Measurements from ENCODE around the gene ADAMTS8.

ADAMTS8 gene

GRCh38 chr11:130418210-130418609, 10.2 kb downstream of the ADAMTS8 start:
- no peak for DNase-seq

GRCh38 chr11:130416906-130417305, 11.5 kb downstream of the ADAMTS8 start:
- DNase-seq, result no peak

- DNase-seq, result no peak
These were observed 11.9 kb downstream of the ADAMTS8 start for GRCh38 chr11:130416530-130416882.

- no peak for DNase-seq
These were observed 12.5 kb downstream of the ADAMTS8 start for GRCh38 chr11:130415731-130416529.

GRCh38 chr11:130414107-130415080, 14.0 kb downstream of the ADAMTS8 start:
- no peak for DNase-seq

GRCh38 chr11:130413405-130414106, 14.9 kb downstream of the ADAMTS8 start:
- no peak for DNase-seq

GRCh38 chr11:130411223-130411622, 17.2 kb downstream of the ADAMTS8 start:
- DNase-seq, result no peak

GRCh38 chr11:130409594-130410388, 18.6 kb downstream of the ADAMTS8 start:
- DNase-seq, result no peak

GRCh38 chr11:130408901-130409300, 19.5 kb downstream of the ADAMTS8 start:
- no peak for DNase-seq

GRCh38 chr11:130408401-130408890, 20.0 kb downstream of the ADAMTS8 start:
- no peak for DNase-seq

GRCh38 chr11:130407978-130408377, 20.4 kb downstream of the ADAMTS8 start:
- no peak for DNase-seq

- DNase-seq, result no peak
These were observed 23.0 kb downstream of the ADAMTS8 start for GRCh38 chr11:130405428-130405827.

GRCh38 chr11:130404727-130405126, 23.7 kb downstream of the ADAMTS8 start:
- no peak for DNase-seq

GRCh38 chr11:130403967-130404366, 24.4 kb downstream of the ADAMTS8 start:
- DNase-seq, result no peak

GRCh38 chr11:130403271-130403804, 25.1 kb downstream of the ADAMTS8 start:
- no peak for DNase-seq

GRCh38 chr11:130402570-130402969, 25.8 kb downstream of the ADAMTS8 start:
- DNase-seq, result no peak

- DNase-seq, result no peak
These were observed 27.5 kb downstream of the ADAMTS8 start for GRCh38 chr11:130400781-130401483.

- no peak for DNase-seq
These were observed 29.2 kb downstream of the ADAMTS8 start for GRCh38 chr11:130399196-130399595.

- no peak for DNase-seq
These were observed 30.6 kb downstream of the ADAMTS8 start for GRCh38 chr11:130397780-130398179.

- no peak for DNase-seq
These were observed 31.4 kb downstream of the ADAMTS8 start for GRCh38 chr11:130396965-130397364.

GRCh38 chr11:130394615-130395014, 33.8 kb downstream of the ADAMTS8 start:
- DNase-seq, result no peak
